ENCODE results near the gene RMC1. TPM values are rescaled to one million over a fixed set of nuclear protein-coding genes. Genes with fewer than 3 reads are reported as not detected.
A peak's percentile ranks its signal among the peaks of the same experiment; 100 is the strongest.

Gene RMC1
- total and polyA plus RNA-seq, 2 of the 13 experiments (the other 11 are each of a cell fraction or from before 2014, with no cell fraction given): 9.4 to 19.5 TPM

- TF ChIP-seq ZNF414 (CRISPR knock-in tag; IDR thresholded peaks at IDR 0.05) (0 out of 2 replicates have a peak, but pooled peaks have one; percentile 22), TAF1 (CRISPR knock-in tag; IDR thresholded peaks at IDR 0.05) (peak; percentile 75; the same call in 1 of the 2 replicates), PHF20 (CRISPR knock-in tag; IDR thresholded peaks at IDR 0.05) (peak; percentile 72; the same call in 1 of the 2 replicates), NFYC (CRISPR knock-in tag; IDR thresholded peaks at IDR 0.05) (no peak), ZNF704 (CRISPR knock-in tag; IDR thresholded peaks at IDR 0.05; ENCODE audit: borderline replicate concordance) (peak; percentile 26; the same call in 1 of the 2 replicates), ZNF230 (CRISPR knock-in tag; IDR thresholded peaks at IDR 0.05) (peak; percentile 66; the same call in 1 of the 2 replicates), ZNF441 (CRISPR knock-in tag; IDR thresholded peaks at IDR 0.05; ENCODE audit: borderline replicate concordance) (no peak), THRA (CRISPR knock-in tag; IDR thresholded peaks at IDR 0.05; ENCODE audit: borderline replicate concordance) (peak; percentile 37; the same call in 1 of the 2 replicates), SMAD3 (CRISPR knock-in tag; IDR thresholded peaks at IDR 0.05) (peak; percentile 24; the same call in 1 of the 2 replicates), ZNF329 (CRISPR knock-in tag; IDR thresholded peaks at IDR 0.05; ENCODE audit: low read depth) (peak; percentile 9; the same call in 1 of the 2 replicates), ZNF7 (CRISPR knock-in tag; IDR thresholded peaks at IDR 0.05) (no peak), MIER3 (CRISPR knock-in tag; IDR thresholded peaks at IDR 0.05; ENCODE audit: borderline replicate concordance) (peak; percentile 40; the same call in 1 of the 2 replicates), ZNF501 (CRISPR knock-in tag; IDR thresholded peaks at IDR 0.05) (peak; percentile 94), SMAD1 (CRISPR knock-in tag; IDR thresholded peaks at IDR 0.05; ENCODE audit: borderline replicate concordance, low read depth) (peak; percentile 30; the same call in 1 of the 2 replicates), TBL1XR1 (IDR thresholded peaks at IDR 0.05; ENCODE audit: borderline replicate concordance, low read length, partially characterized antibody) (no peak), ETS1 (CRISPR knock-in tag; IDR thresholded peaks at IDR 0.05) (no peak), SIX1 (CRISPR knock-in tag; IDR thresholded peaks at IDR 0.05; ENCODE audit: borderline replicate concordance) (no peak)
Observed at GRCh38 chr18:23503038-23503962, at the start of gene RMC1 (continued).

Data from HepG2 (cell line).